Measurements from ENCODE around the gene EML6.

Gene EML6

GRCh38 chr2:54975175-54975574, 251.7 kb downstream of the EML6 start:
- no peak overlapping the region for H3K27ac ChIP-seq (ENCODE audit: insufficient read depth, low read length, poor library complexity, severe bottlenecking)
- no peaks in the 10 kb centered on the region for H3K27me3 ChIP-seq (replicated peaks; ENCODE audit: control insufficient read depth, insufficient read depth, low read length, poor library complexity, severe bottlenecking)
- DNase-seq: no peak
- peaks cover 18% of the 10 kb centered on the region for H3K36me3 ChIP-seq (ENCODE audit: control insufficient read depth, insufficient read depth, low read length)
- no peaks in the 10 kb centered on the region for H3K9me3 ChIP-seq (ENCODE audit: control insufficient read depth, low read length)
- H3K4me3 ChIP-seq (ENCODE audit: insufficient read depth, low read depth, low read length, poor library complexity, severe bottlenecking): no peak overlapping the region
- no peaks in the 10 kb centered on the region for H3K4me1 ChIP-seq (ENCODE audit: control insufficient read depth, insufficient read depth, low read length, poor library complexity, severe bottlenecking)

GRCh38 chr2:54975598-54976492, 252.4 kb downstream of the EML6 start:
- Histone ChIP-seq H3K27me3 (replicated peaks; ENCODE audit: control insufficient read depth, insufficient read depth, low read length, poor library complexity, severe bottlenecking) (no peaks in the 10 kb centered on the region), H3K36me3 (ENCODE audit: control insufficient read depth, insufficient read depth, low read length) (peaks cover 15% of the 10 kb centered on the region), H3K27ac (ENCODE audit: insufficient read depth, low read length, poor library complexity, severe bottlenecking) (no peak overlapping the region), H3K4me1 (ENCODE audit: control insufficient read depth, insufficient read depth, low read length, poor library complexity, severe bottlenecking) (no peaks in the 10 kb centered on the region), H3K9me3 (ENCODE audit: control insufficient read depth, low read length) (no peaks in the 10 kb centered on the region), H3K4me3 (ENCODE audit: insufficient read depth, low read depth, low read length, poor library complexity, severe bottlenecking) (no peak overlapping the region)
- no peak for DNase-seq

- Histone ChIP-seq H3K9me3 (ENCODE audit: control insufficient read depth, low read length) (no peaks in the 10 kb centered on the region), H3K27ac (ENCODE audit: insufficient read depth, low read length, poor library complexity, severe bottlenecking) (no peak overlapping the region), H3K4me1 (ENCODE audit: control insufficient read depth, insufficient read depth, low read length, poor library complexity, severe bottlenecking) (no peaks in the 10 kb centered on the region), H3K4me3 (ENCODE audit: insufficient read depth, low read depth, low read length, poor library complexity, severe bottlenecking) (no peak overlapping the region), H3K36me3 (ENCODE audit: control insufficient read depth, insufficient read depth, low read length) (peaks cover 5% of the 10 kb centered on the region), H3K27me3 (replicated peaks; ENCODE audit: control insufficient read depth, insufficient read depth, low read length, poor library complexity, severe bottlenecking) (no peaks in the 10 kb centered on the region)
- DNase-seq: no peak
These were observed 253.7 kb downstream of the EML6 start for GRCh38 chr2:54977149-54977548.

- no peak for DNase-seq
- H3K4me1 ChIP-seq (ENCODE audit: control insufficient read depth, insufficient read depth, low read length, poor library complexity, severe bottlenecking): no peaks in the 10 kb centered on the region
- H3K27ac ChIP-seq (ENCODE audit: insufficient read depth, low read length, poor library complexity, severe bottlenecking): no peak overlapping the region
- no peaks in the 10 kb centered on the region for H3K36me3 ChIP-seq (ENCODE audit: control insufficient read depth, insufficient read depth, low read length)
- no peaks in the 10 kb centered on the region for H3K27me3 ChIP-seq (replicated peaks; ENCODE audit: control insufficient read depth, insufficient read depth, low read length, poor library complexity, severe bottlenecking)
- H3K9me3 ChIP-seq (ENCODE audit: control insufficient read depth, low read length): no peaks in the 10 kb centered on the region
- no peak overlapping the region for H3K4me3 ChIP-seq (ENCODE audit: insufficient read depth, low read depth, low read length, poor library complexity, severe bottlenecking)
These were observed 256.0 kb downstream of the EML6 start for GRCh38 chr2:54979321-54980044.

GRCh38 chr2:54981385-54981784, 257.9 kb downstream of the EML6 start:
- no peaks in the 10 kb centered on the region for H3K4me1 ChIP-seq (ENCODE audit: control insufficient read depth, insufficient read depth, low read length, poor library complexity, severe bottlenecking)
- H3K9me3 ChIP-seq (ENCODE audit: control insufficient read depth, low read length): no peaks in the 10 kb centered on the region
- no peak overlapping the region for H3K27ac ChIP-seq (ENCODE audit: insufficient read depth, low read length, poor library complexity, severe bottlenecking)
- DNase-seq: no peak
- H3K27me3 ChIP-seq (replicated peaks; ENCODE audit: control insufficient read depth, insufficient read depth, low read length, poor library complexity, severe bottlenecking): no peaks in the 10 kb centered on the region
- peaks cover 7% of the 10 kb centered on the region for H3K36me3 ChIP-seq (ENCODE audit: control insufficient read depth, insufficient read depth, low read length)
- no peak overlapping the region for H3K4me3 ChIP-seq (ENCODE audit: insufficient read depth, low read depth, low read length, poor library complexity, severe bottlenecking)

GRCh38 chr2:54983345-54984220, 260.1 kb downstream of the EML6 start:
- no peaks in the 10 kb centered on the region for H3K4me1 ChIP-seq (ENCODE audit: control insufficient read depth, insufficient read depth, low read length, poor library complexity, severe bottlenecking)
- no peaks in the 10 kb centered on the region for H3K27me3 ChIP-seq (replicated peaks; ENCODE audit: control insufficient read depth, insufficient read depth, low read length, poor library complexity, severe bottlenecking)
- H3K9me3 ChIP-seq (ENCODE audit: control insufficient read depth, low read length): no peaks in the 10 kb centered on the region
- H3K27ac ChIP-seq (ENCODE audit: insufficient read depth, low read length, poor library complexity, severe bottlenecking): no peak overlapping the region
- peaks cover 17% of the 10 kb centered on the region for H3K36me3 ChIP-seq (ENCODE audit: control insufficient read depth, insufficient read depth, low read length)
- no peak overlapping the region for H3K4me3 ChIP-seq (ENCODE audit: insufficient read depth, low read depth, low read length, poor library complexity, severe bottlenecking)
- no peak for DNase-seq

GRCh38 chr2:54984476-54984875, 261.0 kb downstream of the EML6 start:
- Histone ChIP-seq H3K4me3 (ENCODE audit: insufficient read depth, low read depth, low read length, poor library complexity, severe bottlenecking) (no peak overlapping the region), H3K36me3 (ENCODE audit: control insufficient read depth, insufficient read depth, low read length) (peaks cover 17% of the 10 kb centered on the region), H3K9me3 (ENCODE audit: control insufficient read depth, low read length) (no peaks in the 10 kb centered on the region), H3K27ac (ENCODE audit: insufficient read depth, low read length, poor library complexity, severe bottlenecking) (no peak overlapping the region), H3K4me1 (ENCODE audit: control insufficient read depth, insufficient read depth, low read length, poor library complexity, severe bottlenecking) (no peaks in the 10 kb centered on the region), H3K27me3 (replicated peaks; ENCODE audit: control insufficient read depth, insufficient read depth, low read length, poor library complexity, severe bottlenecking) (no peaks in the 10 kb centered on the region)
- no peak for DNase-seq

- no peaks in the 10 kb centered on the region for H3K27me3 ChIP-seq (replicated peaks; ENCODE audit: control insufficient read depth, insufficient read depth, low read length, poor library complexity, severe bottlenecking)
- H3K4me3 ChIP-seq (ENCODE audit: insufficient read depth, low read depth, low read length, poor library complexity, severe bottlenecking): no peak overlapping the region
- no peak overlapping the region for H3K27ac ChIP-seq (ENCODE audit: insufficient read depth, low read length, poor library complexity, severe bottlenecking)
- peaks cover 17% of the 10 kb centered on the region for H3K36me3 ChIP-seq (ENCODE audit: control insufficient read depth, insufficient read depth, low read length)
- H3K9me3 ChIP-seq (ENCODE audit: control insufficient read depth, low read length): no peaks in the 10 kb centered on the region
- no peaks in the 10 kb centered on the region for H3K4me1 ChIP-seq (ENCODE audit: control insufficient read depth, insufficient read depth, low read length, poor library complexity, severe bottlenecking)
- DNase-seq: no peak
These were observed 262.8 kb downstream of the EML6 start for GRCh38 chr2:54986264-54986663.

GRCh38 chr2:54988612-54989011, 265.1 kb downstream of the EML6 start:
- no peak for DNase-seq
- Histone ChIP-seq H3K36me3 (ENCODE audit: control insufficient read depth, insufficient read depth, low read length) (peaks cover 17% of the 10 kb centered on the region), H3K27ac (ENCODE audit: insufficient read depth, low read length, poor library complexity, severe bottlenecking) (no peak overlapping the region), H3K9me3 (ENCODE audit: control insufficient read depth, low read length) (no peaks in the 10 kb centered on the region), H3K27me3 (replicated peaks; ENCODE audit: control insufficient read depth, insufficient read depth, low read length, poor library complexity, severe bottlenecking) (no peaks in the 10 kb centered on the region), H3K4me3 (ENCODE audit: insufficient read depth, low read depth, low read length, poor library complexity, severe bottlenecking) (no peak overlapping the region), H3K4me1 (ENCODE audit: control insufficient read depth, insufficient read depth, low read length, poor library complexity, severe bottlenecking) (no peaks in the 10 kb centered on the region)
